ENCODE data around the gene PLPPR2.

DNA sequence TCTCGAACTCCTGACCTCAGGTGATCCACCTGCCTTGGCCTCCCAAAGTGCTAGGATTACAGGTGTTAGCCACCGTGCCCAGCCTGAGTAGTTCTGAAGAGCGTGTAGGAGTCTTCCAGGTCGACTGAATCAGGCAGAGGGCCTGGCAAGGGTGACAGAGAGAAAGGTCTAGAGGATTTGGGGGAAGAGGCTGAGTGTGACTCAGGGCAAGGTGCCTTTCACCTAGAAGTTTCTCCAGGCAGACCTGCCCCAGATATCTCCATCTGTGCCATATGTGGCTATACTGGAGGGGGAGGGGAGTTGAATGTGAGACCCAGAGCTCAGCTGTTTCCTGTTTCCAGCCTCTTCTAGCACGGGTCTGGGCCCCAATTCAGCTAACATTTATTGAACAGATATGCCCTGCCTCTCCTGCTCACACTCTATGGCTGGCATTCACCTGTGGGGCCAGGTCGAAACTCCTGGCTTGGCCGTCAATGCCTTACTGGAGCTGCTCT is 7.6 kb upstream of the PLPPR2 start:
- no peak for TF ChIP-seq CTCF (IDR thresholded peaks at IDR 0.05; ENCODE audit: low read depth, low read length, poor library complexity, severe bottlenecking)
- no peak for TF ChIP-seq EZH2phosphoT487 (IDR thresholded peaks at IDR 0.05; ENCODE audit: borderline replicate concordance, low read length)

Data from DOHH2 (cell line).